DOHH2 (cell line): Measurements from ENCODE around the gene NFAT5.
"Not testable (repeated sequence)": the region's sequence is repeated elsewhere in the genome, so short reads cannot be mapped to it uniquely, and the experiment has no call there.

Experiments used
- H3F3A ChIP-seq: fragments of 200-600 bp; sonication (generic), shearing (Covaris generic); 2 replicates; pipeline ENCODE4 v1.6.0; 2016; ENCODE audit warnings: antibody characterized with exemption, mild to moderate bottlenecking; ENCODE audit not compliant: control insufficient read depth, insufficient read depth
- H3K27ac ChIP-seq: fragments of 200-600 bp; sonication (generic); 2 replicates; pipeline ENCODE4 v1.5.1; 2014; ENCODE audit warnings: low read depth, mild to moderate bottlenecking, low read length, moderate library complexity
- H3K27me3 ChIP-seq: fragments of 200-600 bp; sonication (generic); 2 replicates; pipeline ENCODE4 v1.6.1; 2014; ENCODE audit warnings: mild to moderate bottlenecking, low read length, mixed read lengths; ENCODE audit not compliant: control insufficient read depth
- H3K36me3 ChIP-seq: fragments of 200-600 bp; sonication (generic); 2 replicates; pipeline ENCODE4 v1.6.1; 2014; ENCODE audit warnings: mild to moderate bottlenecking, low read length, moderate library complexity, mixed read lengths; ENCODE audit not compliant: control insufficient read depth
- H3K4me1 ChIP-seq: fragments of 200-600 bp; sonication (generic); 2 replicates; pipeline ENCODE4 v1.6.1; 2014; ENCODE audit warnings: mild to moderate bottlenecking, low read length, mixed read lengths; ENCODE audit not compliant: control insufficient read depth
- H3K4me2 ChIP-seq: fragments of 200-600 bp; sonication (generic); 2 replicates; pipeline ENCODE4 v1.6.0; 2014; ENCODE audit warnings: mild to moderate bottlenecking, low read length, moderate library complexity
- H3K4me3 ChIP-seq: fragments of 200-600 bp; sonication (generic); 2 replicates; pipeline ENCODE4 v1.5.1; 2014; ENCODE audit warnings: mild to moderate bottlenecking, low read length, mixed read lengths
- H3K79me2 ChIP-seq: fragments of 200-600 bp; sonication (generic); 2 replicates; pipeline ENCODE4 v1.6.1; 2014; ENCODE audit warnings: mild to moderate bottlenecking, low read length, mixed read lengths; ENCODE audit not compliant: control insufficient read depth
- H3K9me2 ChIP-seq: fragments of 200-600 bp; sonication (generic); replicated peaks from 2 replicates; pipeline ENCODE4 v1.6.1; 2014; ENCODE audit warnings: mild to moderate bottlenecking, low read length, mixed read lengths; ENCODE audit not compliant: control insufficient read depth
- H3K9me3 ChIP-seq: fragments of 200-600 bp; sonication (generic); 2 replicates; pipeline ENCODE4 v1.6.1; 2014; ENCODE audit warnings: antibody characterized with exemption, low read length, mixed read lengths; ENCODE audit not compliant: control insufficient read depth, insufficient read depth
- H4K20me1 ChIP-seq: fragments of 200-600 bp; sonication (generic); 2 replicates; pipeline ENCODE4 v1.6.0; 2014; ENCODE audit warnings: low read depth, mild to moderate bottlenecking, antibody characterized with exemption, low read length, moderate library complexity; ENCODE audit not compliant: control insufficient read depth, insufficient read depth
- EZH2phosphoT487 ChIP-seq: fragments of 200-600 bp; sonication (generic); IDR thresholded peaks from 2 replicates; pipeline ENCODE4 v1.6.1; 2017; ENCODE audit warnings: borderline replicate concordance, mild to moderate bottlenecking, antibody characterized with exemption, low read length, moderate library complexity, mixed read lengths
- TF ChIP-seq, protein P1 (sequence below): fragments of 200-600 bp; sonication (generic); IDR thresholded peaks from one replicate; pipeline ENCODE4 v1.5.1; 2014; ENCODE audit warnings: antibody characterized with exemption, mild to moderate bottlenecking, low read depth, low read length; ENCODE audit not compliant: poor library complexity, severe bottlenecking

Gene NFAT5

DNA sequence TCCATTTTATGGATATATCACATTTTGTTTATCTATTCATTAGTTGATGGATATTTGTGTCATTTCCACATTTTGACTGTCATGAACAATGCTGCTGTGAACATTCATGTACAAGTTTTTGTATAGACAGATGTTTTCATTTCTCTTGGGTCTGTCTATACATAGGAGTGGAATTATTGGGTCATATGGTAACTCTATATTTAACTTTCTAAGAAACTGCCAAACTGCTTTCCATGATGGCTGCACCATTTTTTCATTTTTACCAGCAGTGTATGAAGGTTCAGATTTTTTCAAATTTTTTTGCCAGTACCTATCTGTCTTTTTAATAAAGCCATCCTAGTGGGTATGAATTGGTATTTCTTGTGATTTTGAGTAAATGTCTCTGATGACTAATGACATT, 15.5 kb downstream of the NFAT5 start:
- no peak overlapping the region for H3K27ac ChIP-seq
- TF ChIP-seq EZH2phosphoT487: no peak
- TF ChIP-seq, protein P1, sequence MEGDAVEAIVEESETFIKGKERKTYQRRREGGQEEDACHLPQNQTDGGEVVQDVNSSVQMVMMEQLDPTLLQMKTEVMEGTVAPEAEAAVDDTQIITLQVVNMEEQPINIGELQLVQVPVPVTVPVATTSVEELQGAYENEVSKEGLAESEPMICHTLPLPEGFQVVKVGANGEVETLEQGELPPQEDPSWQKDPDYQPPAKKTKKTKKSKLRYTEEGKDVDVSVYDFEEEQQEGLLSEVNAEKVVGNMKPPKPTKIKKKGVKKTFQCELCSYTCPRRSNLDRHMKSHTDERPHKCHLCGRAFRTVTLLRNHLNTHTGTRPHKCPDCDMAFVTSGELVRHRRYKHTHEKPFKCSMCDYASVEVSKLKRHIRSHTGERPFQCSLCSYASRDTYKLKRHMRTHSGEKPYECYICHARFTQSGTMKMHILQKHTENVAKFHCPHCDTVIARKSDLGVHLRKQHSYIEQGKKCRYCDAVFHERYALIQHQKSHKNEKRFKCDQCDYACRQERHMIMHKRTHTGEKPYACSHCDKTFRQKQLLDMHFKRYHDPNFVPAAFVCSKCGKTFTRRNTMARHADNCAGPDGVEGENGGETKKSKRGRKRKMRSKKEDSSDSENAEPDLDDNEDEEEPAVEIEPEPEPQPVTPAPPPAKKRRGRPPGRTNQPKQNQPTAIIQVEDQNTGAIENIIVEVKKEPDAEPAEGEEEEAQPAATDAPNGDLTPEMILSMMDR: no peak
- peaks cover 6% of the 10 kb centered on the region; the same call in 1 of the 2 replicates for H3K4me1 ChIP-seq
- no peaks in the 10 kb centered on the region for H3K9me2 ChIP-seq
- no peaks in the 10 kb centered on the region for H3K27me3 ChIP-seq
- H3K4me3 ChIP-seq: no peak overlapping the region
- no peak overlapping the region for H3K4me2 ChIP-seq
- H3K79me2 ChIP-seq: peaks cover 59% of the 10 kb centered on the region
- H3K36me3 ChIP-seq: no peaks in the 10 kb centered on the region
- no peaks in the 10 kb centered on the region for H4K20me1 ChIP-seq
- no peaks in the 10 kb centered on the region for H3K9me3 ChIP-seq
- H3F3A ChIP-seq: peaks cover 5% of the 10 kb centered on the region

DNA sequence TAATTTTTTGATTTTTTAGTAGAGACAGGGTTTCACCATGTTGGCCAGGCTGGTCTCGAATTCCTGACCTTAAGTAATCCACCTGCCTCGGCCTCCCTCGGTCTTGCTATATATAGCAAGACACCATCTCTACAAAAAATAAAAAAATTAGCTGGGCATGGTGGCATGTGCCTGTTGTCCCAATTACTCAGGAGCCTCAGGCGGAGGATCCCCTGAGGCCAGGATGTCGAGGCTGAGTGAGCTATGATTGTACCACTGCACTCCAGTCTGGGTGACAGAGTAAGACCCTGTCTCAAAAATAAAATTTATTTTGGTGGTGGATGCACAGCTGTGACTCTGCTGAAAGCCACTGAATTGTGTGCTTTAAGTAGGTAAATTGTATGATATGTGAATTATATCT, 18.7 kb downstream of the NFAT5 start:
- H3F3A ChIP-seq, H3K4me1 ChIP-seq, H3K36me3 ChIP-seq, H3K9me3 ChIP-seq, H3K4me3 ChIP-seq, H4K20me1 ChIP-seq, H3K27me3 ChIP-seq, H3K9me2 ChIP-seq, H3K27ac ChIP-seq, H3K4me2 ChIP-seq: not testable (repeated sequence)
- peaks cover 55% of the 10 kb centered on the region for H3K79me2 ChIP-seq

DNA sequence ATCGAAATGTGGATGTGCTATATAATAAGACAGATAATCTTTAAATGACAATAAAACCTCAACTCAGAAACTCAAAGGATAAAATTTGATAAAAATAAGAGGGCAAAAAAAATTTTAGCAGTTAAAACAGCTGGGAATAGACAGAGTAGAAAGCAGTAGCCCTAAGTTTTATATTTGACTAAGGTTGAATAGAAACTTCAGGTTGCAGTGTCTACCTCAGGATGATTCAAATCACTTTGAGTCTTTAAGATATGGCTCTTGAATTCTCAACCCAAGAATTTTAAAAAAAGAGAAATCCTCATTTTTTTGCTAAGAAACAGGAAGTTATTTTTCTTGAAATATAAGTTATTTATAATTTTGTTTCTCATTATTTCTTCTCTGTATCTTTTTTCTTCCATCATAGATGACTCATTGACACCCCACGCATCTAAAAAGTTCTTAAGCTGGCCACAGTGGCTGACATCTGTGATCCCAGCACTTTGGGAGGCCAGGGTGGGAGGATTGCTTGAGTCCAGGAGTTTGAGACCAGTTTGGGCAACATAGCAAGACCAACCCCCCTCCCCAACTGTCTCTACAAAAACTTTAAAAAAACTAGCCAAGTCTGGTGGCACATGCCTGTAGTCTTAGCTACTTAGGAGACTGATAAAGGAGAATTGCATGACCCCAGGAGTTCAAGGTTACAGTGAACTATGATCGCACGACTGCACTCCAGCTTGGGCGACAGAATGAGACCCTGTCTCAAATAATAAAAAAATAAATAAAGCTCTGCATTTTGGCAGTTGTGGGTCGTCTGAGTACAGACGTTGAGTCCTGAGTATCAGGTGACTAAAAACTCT, 23.9 kb downstream of the NFAT5 start:
- Histone ChIP-seq H3K27me3 (no peaks in the 10 kb centered on the region), H3F3A (no peaks in the 10 kb centered on the region), H3K9me2 (no peaks in the 10 kb centered on the region), H3K9me3 (no peaks in the 10 kb centered on the region), H3K36me3 (no peaks in the 10 kb centered on the region), H3K4me1 (no peaks in the 10 kb centered on the region), H3K4me3 (no peak overlapping the region), H3K4me2 (no peak overlapping the region), H3K27ac (no peak overlapping the region), H3K79me2 (peaks cover 40% of the 10 kb centered on the region), H4K20me1 (0 out of 2 replicates have a peak, but pooled peaks cover 4% of the 10 kb centered on the region)
- no peak for TF ChIP-seq EZH2phosphoT487
- TF ChIP-seq, protein P1: no peak

DNA sequence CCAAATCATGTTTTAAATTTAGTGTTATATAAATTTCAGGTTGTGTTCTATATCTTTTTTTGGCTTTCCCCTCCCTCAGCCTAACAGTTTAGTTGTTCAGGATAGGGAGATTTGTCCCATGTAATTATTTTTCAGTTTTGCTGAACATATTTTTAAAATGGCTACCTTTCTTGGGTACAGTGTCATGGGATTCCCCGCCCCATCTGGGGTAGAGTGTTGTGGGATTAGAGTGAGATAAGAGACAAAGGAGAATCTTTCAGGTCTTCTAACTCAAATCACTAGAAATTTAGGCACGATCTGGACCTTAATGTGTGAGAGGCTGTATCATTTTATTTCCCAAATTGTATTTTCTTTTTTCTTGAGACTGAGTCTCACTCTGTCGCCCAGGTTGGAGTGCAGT, 24.8 kb downstream of the NFAT5 start:
- H3F3A ChIP-seq: no peaks in the 10 kb centered on the region
- H3K4me3 ChIP-seq: no peak overlapping the region
- no peaks in the 10 kb centered on the region for H3K4me1 ChIP-seq
- H3K4me2 ChIP-seq: no peak overlapping the region
- H3K27ac ChIP-seq: no peak overlapping the region
- peaks cover 43% of the 10 kb centered on the region for H3K79me2 ChIP-seq
- no peaks in the 10 kb centered on the region for H3K27me3 ChIP-seq
- 0 out of 2 replicates have a peak, but pooled peaks cover 4% of the 10 kb centered on the region for H4K20me1 ChIP-seq
- H3K9me2 ChIP-seq: no peaks in the 10 kb centered on the region
- H3K36me3 ChIP-seq: no peaks in the 10 kb centered on the region
- TF ChIP-seq EZH2phosphoT487: no peak
- TF ChIP-seq, protein P1: no peak
- H3K9me3 ChIP-seq: no peaks in the 10 kb centered on the region
